ENCODE results near the gene WSCD2. TPM values are rescaled to one million over a fixed set of nuclear protein-coding genes. Genes with fewer than 3 reads are reported as not detected.

WSCD2 gene
- total RNA-seq, 2 donors from 2014 or later = 0.15 to 0.74 TPM

DNA sequence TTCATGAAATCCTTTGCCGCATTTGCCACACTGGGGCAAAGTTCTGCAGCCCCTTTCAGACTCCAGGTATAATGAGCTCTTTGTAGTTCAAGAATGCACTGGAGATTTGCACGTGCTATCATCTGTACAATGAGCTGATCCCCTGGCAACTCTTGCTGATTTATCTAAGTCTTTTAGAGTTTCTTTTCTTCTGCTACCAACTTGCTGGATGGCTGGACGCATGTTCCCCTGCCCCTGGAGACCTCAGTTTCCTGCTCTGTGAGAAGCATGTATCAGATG is 106.8 kb downstream of the WSCD2 start:
- Histone ChIP-seq H3K27me3 (no peaks in the 10 kb centered on the region), H3K4me3 (no peak overlapping the region), H3K9ac (ENCODE audit: low read depth in 2 of 2, low read length in 2 of 2) (no peak overlapping the region), H3K4me1 (no peaks in the 10 kb centered on the region), H3K9me3 (no peaks in the 10 kb centered on the region), H3K27ac (no peak overlapping the region), H3K36me3 (no peaks in the 10 kb centered on the region)
- DNase-seq = no peak
- intact Hi-C loops (cut with DNase I) = no loop called here
- TF ChIP-seq, protein P1, sequence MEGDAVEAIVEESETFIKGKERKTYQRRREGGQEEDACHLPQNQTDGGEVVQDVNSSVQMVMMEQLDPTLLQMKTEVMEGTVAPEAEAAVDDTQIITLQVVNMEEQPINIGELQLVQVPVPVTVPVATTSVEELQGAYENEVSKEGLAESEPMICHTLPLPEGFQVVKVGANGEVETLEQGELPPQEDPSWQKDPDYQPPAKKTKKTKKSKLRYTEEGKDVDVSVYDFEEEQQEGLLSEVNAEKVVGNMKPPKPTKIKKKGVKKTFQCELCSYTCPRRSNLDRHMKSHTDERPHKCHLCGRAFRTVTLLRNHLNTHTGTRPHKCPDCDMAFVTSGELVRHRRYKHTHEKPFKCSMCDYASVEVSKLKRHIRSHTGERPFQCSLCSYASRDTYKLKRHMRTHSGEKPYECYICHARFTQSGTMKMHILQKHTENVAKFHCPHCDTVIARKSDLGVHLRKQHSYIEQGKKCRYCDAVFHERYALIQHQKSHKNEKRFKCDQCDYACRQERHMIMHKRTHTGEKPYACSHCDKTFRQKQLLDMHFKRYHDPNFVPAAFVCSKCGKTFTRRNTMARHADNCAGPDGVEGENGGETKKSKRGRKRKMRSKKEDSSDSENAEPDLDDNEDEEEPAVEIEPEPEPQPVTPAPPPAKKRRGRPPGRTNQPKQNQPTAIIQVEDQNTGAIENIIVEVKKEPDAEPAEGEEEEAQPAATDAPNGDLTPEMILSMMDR (IDR thresholded peaks at IDR 0.05) = no peak

DNA sequence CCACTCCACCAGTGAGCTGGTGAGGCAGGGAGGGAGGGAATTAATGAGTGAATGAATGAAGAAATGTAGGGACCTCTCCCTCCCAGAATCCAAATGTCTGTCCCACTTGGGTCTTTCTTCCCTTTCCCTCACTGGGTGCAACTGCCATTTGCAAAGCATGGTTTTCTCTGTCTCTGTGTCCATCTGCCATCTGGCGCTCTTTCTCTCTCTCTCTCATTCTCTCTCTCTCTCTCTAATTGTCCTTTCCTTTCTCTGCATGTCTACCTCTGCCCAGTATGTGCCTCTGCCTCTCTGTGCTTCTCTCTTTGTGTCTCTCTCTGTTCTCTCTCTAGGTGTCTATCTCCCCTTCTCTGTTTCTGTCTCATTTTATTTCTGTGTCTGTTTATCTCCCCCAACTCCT is 107.3 kb downstream of the WSCD2 start:
- no peaks in the 10 kb centered on the region for H3K36me3 ChIP-seq
- no peak overlapping the region for H3K27ac ChIP-seq
- DNase-seq = no peak
- H3K9ac ChIP-seq (ENCODE audit: low read depth in 2 of 2, low read length in 2 of 2) = no peak overlapping the region
- H3K9me3 ChIP-seq = no peaks in the 10 kb centered on the region
- H3K27me3 ChIP-seq = no peaks in the 10 kb centered on the region
- H3K4me3 ChIP-seq = no peak overlapping the region
- intact Hi-C loops (cut with DNase I) = no loop called here
- TF ChIP-seq, protein P1 (IDR thresholded peaks at IDR 0.05) = no peak
- no peaks in the 10 kb centered on the region for H3K4me1 ChIP-seq

DNA sequence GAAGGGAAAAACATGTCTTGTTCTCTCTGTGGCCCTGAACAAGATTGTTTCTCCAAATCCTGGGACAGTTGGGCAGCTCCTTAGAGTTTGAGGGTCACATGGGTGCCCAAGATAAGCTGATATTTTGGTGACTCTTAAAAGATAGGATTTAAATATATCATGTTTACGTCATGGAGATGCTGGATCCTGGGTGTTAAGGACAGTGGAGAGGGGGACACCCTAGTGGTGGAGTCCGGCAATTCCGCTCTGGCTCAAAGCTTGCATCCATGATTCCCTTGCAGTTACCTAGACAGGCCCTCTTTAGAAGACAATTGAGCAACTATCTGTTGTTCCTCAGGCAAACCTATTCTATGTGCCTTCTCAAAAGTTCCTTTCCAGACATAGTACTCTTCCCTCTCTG is 108.2 kb downstream of the WSCD2 start:
- no peaks in the 10 kb centered on the region for H3K27me3 ChIP-seq
- intact Hi-C loops (cut with DNase I) = no loop called here
- TF ChIP-seq, protein P1 (IDR thresholded peaks at IDR 0.05) = no peak
- H3K27ac ChIP-seq = no peak overlapping the region
- no peak for DNase-seq
- H3K9me3 ChIP-seq = no peaks in the 10 kb centered on the region
- no peaks in the 10 kb centered on the region for H3K4me1 ChIP-seq
- H3K9ac ChIP-seq (ENCODE audit: low read depth in 2 of 2, low read length in 2 of 2) = no peak overlapping the region
- no peak overlapping the region for H3K4me3 ChIP-seq
- no peaks in the 10 kb centered on the region for H3K36me3 ChIP-seq

DNA sequence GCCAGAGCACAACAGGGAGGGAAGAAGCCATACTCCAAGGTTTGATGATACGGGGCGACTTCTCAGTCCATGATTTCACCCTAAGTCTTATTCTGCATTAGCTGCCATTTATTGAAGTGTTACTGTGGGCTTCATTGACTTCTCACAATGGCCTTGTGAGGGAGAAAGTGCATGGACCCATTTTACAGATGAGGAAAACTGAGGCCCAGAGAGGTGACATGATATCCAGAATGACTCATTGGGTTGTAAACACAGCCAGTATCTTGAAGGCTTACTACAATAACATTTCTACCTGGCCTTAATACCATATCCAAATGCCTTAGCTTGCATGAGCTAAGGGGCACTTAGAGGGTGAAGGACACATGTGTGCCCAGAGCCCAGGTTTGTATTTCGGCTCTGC is 109.4 kb downstream of the WSCD2 start:
- DNase-seq = no peak
- H3K27me3 ChIP-seq = no peaks in the 10 kb centered on the region
- no peak overlapping the region for H3K9ac ChIP-seq (ENCODE audit: low read depth in 2 of 2, low read length in 2 of 2)
- TF ChIP-seq, protein P1 (IDR thresholded peaks at IDR 0.05) = no peak
- H3K4me1 ChIP-seq = no peaks in the 10 kb centered on the region
- H3K27ac ChIP-seq = no peak overlapping the region
- H3K9me3 ChIP-seq = no peaks in the 10 kb centered on the region
- no peak overlapping the region for H3K4me3 ChIP-seq
- intact Hi-C loops (cut with DNase I) = no loop called here
- H3K36me3 ChIP-seq = no peaks in the 10 kb centered on the region

DNA sequence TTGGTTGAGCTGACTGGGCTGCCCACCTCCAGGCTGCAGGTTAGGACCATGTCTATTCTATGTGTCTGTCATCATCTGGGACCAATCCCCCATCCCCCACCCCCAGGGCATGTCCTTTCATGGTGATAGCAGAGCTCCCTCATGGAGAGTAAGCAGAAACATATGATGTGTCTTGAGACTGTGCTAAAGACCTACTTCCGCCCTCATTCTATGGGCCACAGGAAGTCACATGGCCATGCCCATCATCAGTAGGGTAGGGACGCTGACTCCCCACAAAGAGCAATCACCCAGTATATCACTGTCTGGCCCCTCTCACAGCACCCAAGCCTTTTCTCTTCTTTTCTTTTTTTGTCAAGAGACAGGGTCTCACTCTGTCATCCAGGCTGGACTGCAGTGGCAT is 110.3 kb downstream of the WSCD2 start:
- H3K9ac ChIP-seq (ENCODE audit: low read depth in 2 of 2, low read length in 2 of 2) = no peak overlapping the region
- intact Hi-C loops (cut with DNase I) = no loop called here
- H3K4me1 ChIP-seq = no peaks in the 10 kb centered on the region
- H3K4me3 ChIP-seq = no peak overlapping the region
- no peaks in the 10 kb centered on the region for H3K9me3 ChIP-seq
- H3K36me3 ChIP-seq = no peaks in the 10 kb centered on the region
- H3K27ac ChIP-seq = no peak overlapping the region
- no peak for DNase-seq
- H3K27me3 ChIP-seq = no peaks in the 10 kb centered on the region
- TF ChIP-seq, protein P1 (IDR thresholded peaks at IDR 0.05) = no peak

All from colonic mucosa (tissue), 4 donors.